Right renal cortex interstitium (tissue), 3 donors: Measurements from ENCODE around the gene LINC00632. TPM values are rescaled to one million over a fixed set of nuclear protein-coding genes. Genes with fewer than 3 reads are reported as not detected.

Experiments used
- DNase-seq, 3 donors: peaks; one replicate each; pipeline ENCODE4 v3.0.0-alpha.2; 2013; ENCODE audit warnings: low read depth in 3 of 3, low spot score in 2 of 3
- polyA plus RNA-seq, 3 donors: library from polyadenylated mRNA; unstranded; fragments of 120-200 nt; gene quantifications; one replicate each; pipeline ENCODE4 v1.2.1, GENCODE V29; 2013; ENCODE audit not compliant: insufficient read length in 3 of 3

The LINC00632 gene
- polyA plus RNA-seq, 3 donors, result 5.4 to 21.6 (median 17.2) TPM

GRCh38 chrX:140764401-140764919 lies 54.9 kb downstream of the LINC00632 start:
- DNase-seq, result no peak

GRCh38 chrX:140765043-140765784 lies 55.7 kb downstream of the LINC00632 start:
- DNase-seq, result no peak

GRCh38 chrX:140766024-140766611 lies 56.6 kb downstream of the LINC00632 start:
- peak in 1 of 3 donors; percentile 23 for DNase-seq

- DNase-seq, result no peak
These were observed 58.1 kb downstream of the LINC00632 start for GRCh38 chrX:140767646-140768045.

GRCh38 chrX:140775211-140775610 lies 65.7 kb downstream of the LINC00632 start:
- no peak for DNase-seq

- no peak for DNase-seq
These were observed 66.8 kb downstream of the LINC00632 start for GRCh38 chrX:140776320-140776719.

GRCh38 chrX:140794642-140795041 lies 85.1 kb downstream of the LINC00632 start:
- DNase-seq, result no peak

GRCh38 chrX:140799216-140799615 lies 89.7 kb downstream of the LINC00632 start:
- no peak for DNase-seq

- DNase-seq, result no peak
These were observed 94.7 kb downstream of the LINC00632 start for GRCh38 chrX:140804292-140804691.

GRCh38 chrX:140815868-140816267 lies 106.3 kb downstream of the LINC00632 start:
- no peak for DNase-seq

- DNase-seq, result no peak
These were observed 108.4 kb downstream of the LINC00632 start for GRCh38 chrX:140817943-140818342.

- no peak for DNase-seq
These were observed 111.7 kb downstream of the LINC00632 start for GRCh38 chrX:140821280-140821679.

- no peak for DNase-seq
These were observed 112.6 kb downstream of the LINC00632 start for GRCh38 chrX:140822184-140822583.

- DNase-seq, result no peak
These were observed 113.3 kb downstream of the LINC00632 start for GRCh38 chrX:140822861-140823260.

- no peak for DNase-seq
These were observed 127.3 kb downstream of the LINC00632 start for GRCh38 chrX:140836874-140837273.

Other genes starting within 250 kb of the LINC00632 start
- gene SOX3, start 204.7 kb upstream of the LINC00632 start, polyA plus RNA-seq, result not detected